ENCODE results near the gene CFAP69. TPM values are rescaled to one million over a fixed set of nuclear protein-coding genes. Genes with fewer than 3 reads are reported as not detected.

The CFAP69 gene
- total RNA-seq, 1 donor from 2014 or later: 0.85 TPM

- Histone ChIP-seq H3K4me3 (no peak overlapping the region), H3K4me1 (peaks cover 0 to 3% of the 10 kb centered on the region in 2 donors), H3K27me3 (no peaks in the 10 kb centered on the region), H3K9me3 (no peaks in the 10 kb centered on the region), H3K36me3 (no peaks in the 10 kb centered on the region), H3K27ac (no peak overlapping the region)
- DNase-seq (ENCODE audit: low spot score in 2 of 2): no peak
- TF ChIP-seq CTCF (IDR thresholded peaks at IDR 0.05): no peak
- intact Hi-C loops (cut with DNase I): loop anchor here (10.0 kb wide), 1 partner anchor 1025 kb away; the partner anchor contains the start of gene FZD1
Measured at GRCh38 chr7:90239625-90240228, 5.2 kb upstream of the CFAP69 start.

GRCh38 chr7:90242369-90243168 is 2.4 kb upstream of the CFAP69 start:
- no peak for DNase-seq (ENCODE audit: low spot score in 2 of 2)
- H3K4me1 ChIP-seq: peaks cover 3 to 8% of the 10 kb centered on the region in 2 donors
- H3K4me3 ChIP-seq: no peak overlapping the region
- no peak overlapping the region for H3K27ac ChIP-seq
- no peaks in the 10 kb centered on the region for H3K9me3 ChIP-seq
- no peaks in the 10 kb centered on the region for H3K36me3 ChIP-seq
- H3K27me3 ChIP-seq: no peaks in the 10 kb centered on the region
- no peak for TF ChIP-seq CTCF (IDR thresholded peaks at IDR 0.05)
- intact Hi-C loops (cut with DNase I): loop anchor here (10.0 kb wide), 1 partner anchor 1022 kb away; the partner anchor contains the start of gene FZD1

- intact Hi-C loops (cut with DNase I): loop anchor here (10.0 kb wide), 1 partner anchor 1021 kb away; the partner anchor contains the start of gene FZD1
- H3K4me3 ChIP-seq: no peak overlapping the region
- peaks cover 3 to 8% of the 10 kb centered on the region in 2 donors for H3K4me1 ChIP-seq
- no peaks in the 10 kb centered on the region for H3K9me3 ChIP-seq
- H3K36me3 ChIP-seq: no peaks in the 10 kb centered on the region
- H3K27ac ChIP-seq: no peak overlapping the region
- H3K27me3 ChIP-seq: no peaks in the 10 kb centered on the region
- no peak for TF ChIP-seq CTCF (IDR thresholded peaks at IDR 0.05)
- DNase-seq (ENCODE audit: low spot score in 2 of 2): no peak
Measured at GRCh38 chr7:90243556-90243955, 1.4 kb upstream of the CFAP69 start.

- Histone ChIP-seq H3K4me3 (peak overlapping the region; percentile 88 to 90), H3K36me3 (no peaks in the 10 kb centered on the region), H3K9me3 (no peaks in the 10 kb centered on the region), H3K4me1 (peaks cover 3 to 8% of the 10 kb centered on the region in 2 donors), H3K27me3 (no peaks in the 10 kb centered on the region), H3K27ac (no peak overlapping the region)
- DNase-seq (ENCODE audit: low spot score in 2 of 2): no peak
- intact Hi-C loops (cut with DNase I): loop anchor here (2.0 to 10.0 kb wide), 2 partner anchors 16 to 1020 kb away; partner anchors contain the start of gene FZD1
- TF ChIP-seq CTCF (IDR thresholded peaks at IDR 0.05): no peak
Measured at GRCh38 chr7:90244565-90244908, 437 bp upstream of the CFAP69 start.

- Histone ChIP-seq H3K36me3 (no peaks in the 10 kb centered on the region), H3K4me3 (peak overlapping the region; percentile 88 to 90), H3K9me3 (no peaks in the 10 kb centered on the region), H3K4me1 (peaks cover 3 to 8% of the 10 kb centered on the region in 2 donors), H3K27me3 (no peaks in the 10 kb centered on the region), H3K27ac (no peak overlapping the region)
- DNase-seq (ENCODE audit: low spot score in 2 of 2): no peak
- intact Hi-C loops (cut with DNase I): loop anchor here (5.0 to 10.0 kb wide), 2 partner anchors 101 to 1019 kb away; partner anchors contain the start of genes FZD1 and GTPBP10
- TF ChIP-seq CTCF (IDR thresholded peaks at IDR 0.05): no peak
Measured at GRCh38 chr7:90246171-90246570, 1.2 kb downstream of the CFAP69 start.
